Lower leg skin (tissue), 3 donors: ENCODE data around the gene PPFIA1.

Source experiments
- POLR2A ChIP-seq, 2 donors: fragments of 450-650 bp; IDR thresholded peaks; one replicate each; pipeline ENCODE4 v1.6.1; 2016 to 2017; ENCODE audit warnings: antibody characterized with exemption in 2 of 2, mild to moderate bottlenecking in 1 of 2, moderate library complexity in 1 of 2
- TF ChIP-seq, protein P1 (sequence below), 3 donors: fragments of 450-650 bp; IDR thresholded peaks; one replicate each; pipeline ENCODE4 v1.5.1; 2016; ENCODE audit warnings: antibody characterized with exemption in 3 of 3, mild to moderate bottlenecking in 3 of 3, moderate library complexity in 2 of 3

DNA sequence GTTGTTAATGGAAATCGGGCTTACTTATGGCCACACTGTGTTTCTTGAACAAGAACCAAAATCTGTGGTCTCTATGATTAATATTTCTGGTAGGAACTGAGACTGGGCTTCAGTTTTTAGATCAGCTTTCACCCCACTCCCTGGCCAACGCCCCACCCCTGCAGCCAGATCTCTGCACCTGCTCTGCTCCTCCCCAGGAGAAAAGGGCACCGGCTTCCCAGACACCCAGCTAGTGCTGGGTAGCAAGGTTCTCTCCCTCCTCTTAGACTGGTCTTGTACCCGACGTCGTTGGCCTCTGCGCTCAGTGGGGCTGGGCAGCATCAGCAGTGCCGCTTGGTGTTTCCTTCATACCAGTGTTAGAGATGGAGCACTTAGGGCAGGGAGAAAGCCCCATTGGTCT, 110.9 kb downstream of the PPFIA1 start:
- TF ChIP-seq, protein P1, sequence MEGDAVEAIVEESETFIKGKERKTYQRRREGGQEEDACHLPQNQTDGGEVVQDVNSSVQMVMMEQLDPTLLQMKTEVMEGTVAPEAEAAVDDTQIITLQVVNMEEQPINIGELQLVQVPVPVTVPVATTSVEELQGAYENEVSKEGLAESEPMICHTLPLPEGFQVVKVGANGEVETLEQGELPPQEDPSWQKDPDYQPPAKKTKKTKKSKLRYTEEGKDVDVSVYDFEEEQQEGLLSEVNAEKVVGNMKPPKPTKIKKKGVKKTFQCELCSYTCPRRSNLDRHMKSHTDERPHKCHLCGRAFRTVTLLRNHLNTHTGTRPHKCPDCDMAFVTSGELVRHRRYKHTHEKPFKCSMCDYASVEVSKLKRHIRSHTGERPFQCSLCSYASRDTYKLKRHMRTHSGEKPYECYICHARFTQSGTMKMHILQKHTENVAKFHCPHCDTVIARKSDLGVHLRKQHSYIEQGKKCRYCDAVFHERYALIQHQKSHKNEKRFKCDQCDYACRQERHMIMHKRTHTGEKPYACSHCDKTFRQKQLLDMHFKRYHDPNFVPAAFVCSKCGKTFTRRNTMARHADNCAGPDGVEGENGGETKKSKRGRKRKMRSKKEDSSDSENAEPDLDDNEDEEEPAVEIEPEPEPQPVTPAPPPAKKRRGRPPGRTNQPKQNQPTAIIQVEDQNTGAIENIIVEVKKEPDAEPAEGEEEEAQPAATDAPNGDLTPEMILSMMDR (IDR thresholded peaks at IDR 0.05): no peak
- TF ChIP-seq POLR2A (IDR thresholded peaks at IDR 0.05): no peak
